Glutamatergic neuron (in vitro differentiated cells): ENCODE data around the gene ACAN. TPM values are rescaled to one million over a fixed set of nuclear protein-coding genes. Genes with fewer than 3 reads are reported as not detected.

Source experiments
- DNase-seq: peaks from one replicate; pipeline ENCODE4 v3.0.0; 2022
- H3K27ac Mint-ChIP-seq: one replicate; pipeline ENCODE4 v1.8.0; 2020; ENCODE audit warnings: mild to moderate bottlenecking, mixed read lengths, inconsistent platforms; ENCODE audit not compliant: unreplicated experiment
- H3K27me3 Mint-ChIP-seq: one replicate; pipeline ENCODE4 v1.8.0; 2020; ENCODE audit warnings: mild to moderate bottlenecking, moderate library complexity, mixed read lengths, inconsistent platforms; ENCODE audit not compliant: unreplicated experiment
- H3K36me3 Mint-ChIP-seq: one replicate; pipeline ENCODE4 v1.8.0; 2020; ENCODE audit warnings: mild to moderate bottlenecking, mixed read lengths, inconsistent platforms; ENCODE audit not compliant: unreplicated experiment
- H3K4me1 Mint-ChIP-seq: one replicate; pipeline ENCODE4 v1.8.0; 2020; ENCODE audit warnings: mild to moderate bottlenecking, low read depth, mixed read lengths, inconsistent platforms; ENCODE audit not compliant: unreplicated experiment
- H3K4me3 Mint-ChIP-seq: one replicate; pipeline ENCODE4 v1.8.0; 2020; ENCODE audit warnings: mild to moderate bottlenecking, mixed read lengths, inconsistent platforms; ENCODE audit not compliant: unreplicated experiment
- H3K9me3 Mint-ChIP-seq: one replicate; pipeline ENCODE4 v1.8.0; 2020; ENCODE audit warnings: mild to moderate bottlenecking, moderate library complexity, mixed read lengths, inconsistent platforms; ENCODE audit not compliant: unreplicated experiment
- total RNA-seq: library from RNA; stranded (reverse); fragmentation: NEBNext Ultra II Directional; extraction: Animal tissue kit (Norgen Biotek cat#: 25700); gene quantifications from one replicate; pipeline ENCODE4 v1.2.1, GENCODE V29; 2021; ENCODE audit not compliant: unreplicated experiment
- TF ChIP-seq, protein P1 (sequence below): fragments of 200-600 bp; sonication (generic); IDR thresholded peaks from one replicate; pipeline ENCODE4 v1.5.0; 2021; ENCODE audit not compliant: partially characterized antibody, unreplicated experiment

ACAN gene
- total RNA-seq, 1 donor from 2014 or later, result 0.05 TPM

DNA sequence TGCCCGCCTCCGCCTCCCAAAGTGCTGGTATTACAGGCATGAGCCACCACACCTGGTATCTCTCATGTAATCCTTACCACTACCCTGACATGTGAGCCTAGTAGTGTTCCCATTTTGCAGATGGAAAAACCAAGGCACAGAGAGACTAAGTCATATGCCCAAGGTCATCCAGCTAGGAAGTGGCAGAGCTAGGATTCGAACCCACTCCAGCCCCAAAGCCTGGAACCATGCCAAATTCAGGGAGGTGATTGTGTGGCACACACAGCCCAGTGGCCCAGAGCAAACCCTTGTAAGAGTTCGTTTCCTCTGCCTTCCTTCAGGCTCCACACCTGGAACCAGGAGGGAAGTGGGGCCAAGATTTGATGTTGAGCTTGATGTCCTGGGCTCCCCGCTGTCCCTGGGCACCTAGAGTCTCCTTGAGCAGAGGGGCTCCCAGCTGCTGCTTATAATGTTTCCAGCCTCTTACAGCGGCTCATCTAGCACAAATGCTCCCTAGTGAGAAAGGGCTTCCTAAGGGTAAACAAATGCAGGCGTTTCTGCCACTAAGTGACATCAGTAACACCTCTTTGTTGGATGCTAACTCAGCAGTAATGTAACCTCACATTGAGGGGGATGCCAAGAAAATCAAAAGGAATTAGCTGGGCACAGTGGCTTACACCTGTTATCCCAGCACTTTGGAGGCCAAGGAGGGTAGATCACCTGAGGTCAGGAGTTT is 88.5 kb downstream of the ACAN start:
- no peak for DNase-seq
- H3K27ac Mint-ChIP-seq, result no peak overlapping the region
- peaks cover 12% of the 10 kb centered on the region for H3K27me3 Mint-ChIP-seq
- H3K9me3 Mint-ChIP-seq, result peaks cover 4% of the 10 kb centered on the region
- no peaks in the 10 kb centered on the region for H3K4me1 Mint-ChIP-seq
- H3K36me3 Mint-ChIP-seq, result no peaks in the 10 kb centered on the region
- H3K4me3 Mint-ChIP-seq, result no peak overlapping the region
- TF ChIP-seq, protein P1, sequence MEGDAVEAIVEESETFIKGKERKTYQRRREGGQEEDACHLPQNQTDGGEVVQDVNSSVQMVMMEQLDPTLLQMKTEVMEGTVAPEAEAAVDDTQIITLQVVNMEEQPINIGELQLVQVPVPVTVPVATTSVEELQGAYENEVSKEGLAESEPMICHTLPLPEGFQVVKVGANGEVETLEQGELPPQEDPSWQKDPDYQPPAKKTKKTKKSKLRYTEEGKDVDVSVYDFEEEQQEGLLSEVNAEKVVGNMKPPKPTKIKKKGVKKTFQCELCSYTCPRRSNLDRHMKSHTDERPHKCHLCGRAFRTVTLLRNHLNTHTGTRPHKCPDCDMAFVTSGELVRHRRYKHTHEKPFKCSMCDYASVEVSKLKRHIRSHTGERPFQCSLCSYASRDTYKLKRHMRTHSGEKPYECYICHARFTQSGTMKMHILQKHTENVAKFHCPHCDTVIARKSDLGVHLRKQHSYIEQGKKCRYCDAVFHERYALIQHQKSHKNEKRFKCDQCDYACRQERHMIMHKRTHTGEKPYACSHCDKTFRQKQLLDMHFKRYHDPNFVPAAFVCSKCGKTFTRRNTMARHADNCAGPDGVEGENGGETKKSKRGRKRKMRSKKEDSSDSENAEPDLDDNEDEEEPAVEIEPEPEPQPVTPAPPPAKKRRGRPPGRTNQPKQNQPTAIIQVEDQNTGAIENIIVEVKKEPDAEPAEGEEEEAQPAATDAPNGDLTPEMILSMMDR, result no peak

DNA sequence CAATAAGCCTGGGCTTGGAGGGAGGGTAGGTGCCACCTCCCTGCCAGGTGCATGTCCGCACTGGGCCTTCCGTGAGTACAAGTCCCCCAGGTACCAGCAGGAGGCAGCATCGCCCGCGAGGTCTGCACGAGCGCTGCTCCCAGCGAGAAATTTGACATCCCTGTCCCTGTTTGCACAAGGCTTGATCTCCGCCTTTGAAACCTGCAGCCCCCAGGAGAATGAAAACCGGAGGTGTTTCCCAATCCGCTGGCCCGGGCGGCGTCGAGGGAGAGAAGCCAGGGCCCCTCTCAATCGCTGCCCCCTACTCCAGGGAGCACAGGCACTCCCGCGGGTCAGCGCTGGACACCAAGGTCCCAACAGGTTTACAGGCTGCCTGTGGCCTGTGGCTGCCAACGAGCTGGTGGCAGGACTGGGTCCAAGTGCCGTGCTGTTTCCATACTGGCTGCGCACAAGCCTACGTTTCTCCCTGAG is 91.1 kb downstream of the ACAN start:
- H3K27me3 Mint-ChIP-seq, result peaks cover 12% of the 10 kb centered on the region
- TF ChIP-seq, protein P1, result peak; percentile 70
- H3K27ac Mint-ChIP-seq, result no peak overlapping the region
- peak overlapping the region; percentile 40 for H3K4me3 Mint-ChIP-seq
- H3K4me1 Mint-ChIP-seq, result peaks cover 3% of the 10 kb centered on the region
- peak; percentile 75 for DNase-seq
- H3K9me3 Mint-ChIP-seq, result peaks cover 4% of the 10 kb centered on the region
- no peaks in the 10 kb centered on the region for H3K36me3 Mint-ChIP-seq

DNA sequence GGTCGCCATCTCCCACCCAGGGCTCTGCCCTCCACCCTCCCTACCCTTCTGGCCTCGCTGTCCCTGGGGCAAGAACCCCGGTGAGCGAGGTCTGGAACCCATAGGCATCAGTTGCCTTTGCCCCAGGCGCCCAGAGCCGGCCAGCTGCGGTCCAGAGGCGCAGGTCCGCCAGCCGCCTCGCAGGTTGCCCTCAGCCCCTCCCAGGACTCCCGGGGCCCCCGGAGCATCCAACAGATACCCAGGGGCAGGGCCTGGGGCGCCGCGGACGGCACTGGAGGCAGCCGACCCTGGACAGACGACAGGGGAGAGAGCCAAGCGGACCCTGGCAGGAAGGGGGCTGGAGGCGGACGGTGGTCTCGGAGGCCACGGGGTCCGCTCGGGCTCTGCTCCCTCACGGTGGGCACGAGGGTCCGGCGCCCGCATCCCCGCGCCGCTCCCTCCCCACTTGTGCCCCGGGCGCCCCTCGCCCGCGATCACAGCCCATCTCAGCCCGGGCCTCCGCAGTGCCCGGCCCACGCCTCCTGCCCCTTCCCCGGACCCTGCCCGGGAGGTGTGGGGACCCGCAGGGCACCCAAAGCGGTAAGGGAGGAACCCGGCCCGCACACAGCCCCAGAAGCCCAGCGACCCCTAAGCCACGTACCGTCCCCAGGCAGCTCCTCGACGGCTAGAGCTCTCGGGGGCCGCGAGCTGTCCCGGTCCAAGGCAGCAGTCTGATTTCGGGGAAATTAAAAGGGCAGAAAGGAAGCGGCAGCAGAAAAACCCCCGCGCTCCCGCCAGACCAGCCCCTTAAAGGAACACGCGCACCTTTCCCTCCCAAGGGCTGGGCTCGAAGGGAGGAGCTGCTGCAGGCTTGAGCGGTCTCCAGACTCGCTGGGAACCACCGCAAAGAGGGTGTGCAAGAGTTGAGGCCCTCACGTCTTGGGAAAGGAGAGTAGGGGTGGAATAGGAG is 91.9 kb downstream of the ACAN start, which contains the start of gene HAPLN3:
TSS of gene HAPLN3 (minus strand) at position 726 of the 949 bp plus-strand sequence. CDS start 8,246 bp downstream, outside the sequence.
- Mint-ChIP-seq H3K4me1 (peaks cover 3% of the 10 kb centered on the region), H3K4me3 (peak within 1 kb of the TSS; percentile 40), H3K27me3 (peaks cover 12% of the 10 kb centered on the region), H3K36me3 (no peaks in the 10 kb centered on the region), H3K9me3 (peaks cover 4% of the 10 kb centered on the region), H3K27ac (no peak within 1 kb of the TSS)
- no peak for DNase-seq
- TF ChIP-seq, protein P1, result no peak

DNA sequence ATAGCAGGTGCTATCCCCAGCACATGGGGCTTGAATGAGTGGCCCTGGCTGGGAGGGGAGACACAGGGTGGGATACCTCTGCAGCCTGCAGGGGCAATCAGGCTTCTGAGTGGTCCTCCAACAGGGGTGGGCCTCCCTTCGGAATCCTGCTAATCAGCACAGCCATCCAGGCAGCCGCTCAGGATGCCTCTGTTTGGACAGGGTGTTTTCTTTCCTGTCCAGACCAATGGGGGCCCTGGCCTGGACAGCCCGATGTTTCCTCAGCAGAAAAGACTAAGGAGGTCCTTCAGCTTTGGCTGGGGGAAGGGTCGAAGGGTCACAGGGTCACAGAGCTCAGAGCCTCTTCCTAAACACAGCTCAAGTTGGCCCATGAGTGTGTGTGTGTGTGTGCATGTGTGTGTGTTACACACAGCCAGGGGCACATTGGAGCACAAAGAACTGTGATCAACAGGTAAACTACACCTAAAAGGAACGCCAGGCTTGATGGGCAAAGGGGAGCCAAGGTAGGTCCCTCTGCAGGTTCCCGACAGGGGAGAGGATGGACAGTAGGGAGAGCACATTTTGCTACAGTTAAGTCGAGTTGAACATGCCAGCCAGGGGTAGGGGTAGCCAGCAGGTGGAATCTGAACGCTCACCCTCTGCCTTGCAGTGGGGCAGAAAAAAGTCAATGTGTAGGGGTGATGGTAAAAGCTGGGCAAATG is 93.2 kb downstream of the ACAN start:
- Mint-ChIP-seq H3K27me3 (peaks cover 12% of the 10 kb centered on the region), H3K4me1 (peaks cover 3% of the 10 kb centered on the region), H3K27ac (no peak overlapping the region), H3K36me3 (no peaks in the 10 kb centered on the region), H3K4me3 (no peak overlapping the region), H3K9me3 (peaks cover 2% of the 10 kb centered on the region)
- DNase-seq, result no peak
- TF ChIP-seq, protein P1, result no peak
